ENCODE results near the gene PPP1R3G. TPM values are rescaled to one million over a fixed set of nuclear protein-coding genes. Genes with fewer than 3 reads are reported as not detected.

PPP1R3G gene
- total RNA-seq, 2 donors from 2014 or later: not detected

DNA sequence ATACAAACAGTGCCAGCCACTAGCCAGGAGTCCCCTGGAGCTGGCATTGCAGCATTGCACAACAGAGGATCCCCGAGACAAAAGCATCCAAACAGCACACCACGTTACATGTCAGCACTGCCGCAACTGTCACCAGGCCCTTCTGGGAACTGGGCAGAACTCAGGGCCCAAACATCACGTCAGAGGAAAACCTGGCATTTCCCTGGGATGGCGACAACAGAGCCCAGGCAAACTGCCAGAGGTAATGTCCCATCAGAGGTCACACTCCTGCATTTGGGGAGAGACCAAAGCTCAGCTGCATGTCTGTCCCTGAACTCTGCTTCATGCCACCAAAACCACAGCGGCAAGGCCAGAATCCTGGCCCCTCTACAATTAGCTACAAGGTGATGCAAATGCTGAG lies 36.3 kb downstream of the PPP1R3G start:
- 95 to 96% methylated on average over 6 of the region's 6 CpGs for WGBS, 2 experiments (ENCODE audit: insufficient coverage in 1 of 2, insufficient read length in 1 of 2)
- H3K4me3 Mint-ChIP-seq: no peak overlapping the region
- no peak overlapping the region for H3K27ac ChIP-seq (ENCODE audit: low read depth, low read length)
- no peak overlapping the region for H3K9ac ChIP-seq (ENCODE audit: extremely low read depth, low read length, poor library complexity, severe bottlenecking)
- no peaks in the 10 kb centered on the region for H3K36me3 ChIP-seq (ENCODE audit: control insufficient read depth, insufficient read depth, low read length)
- peaks cover 8% of the 10 kb centered on the region for H3K9me3 Mint-ChIP-seq
- no peaks in the 10 kb centered on the region for H3K27me3 ChIP-seq (ENCODE audit: control insufficient read depth, insufficient read depth, low read length, poor library complexity, severe bottlenecking)
- H3K4me3 ChIP-seq (ENCODE audit: low read length): no peak overlapping the region
- no peaks in the 10 kb centered on the region for H3K9me3 ChIP-seq (ENCODE audit: control insufficient read depth, low read length)
- H3K27me3 Mint-ChIP-seq (ENCODE audit: insufficient read depth): no peaks in the 10 kb centered on the region
- no peak for TF ChIP-seq CTCF (conservative IDR thresholded peaks at IDR 0.05)
- no peak for DNase-seq
- peaks cover 8% of the 10 kb centered on the region for H3K4me1 ChIP-seq (ENCODE audit: control insufficient read depth, insufficient read depth, low read length)
- H3K4me1 Mint-ChIP-seq: peaks cover 16% of the 10 kb centered on the region
- no peak overlapping the region for H3K27ac Mint-ChIP-seq
- H3K36me3 Mint-ChIP-seq (ENCODE audit: low read depth): peaks cover 3% of the 10 kb centered on the region

- no peak for TF ChIP-seq CTCF (conservative IDR thresholded peaks at IDR 0.05)
- Mint-ChIP-seq H3K27ac (no peak overlapping the region), H3K36me3 (ENCODE audit: low read depth) (peaks cover 3% of the 10 kb centered on the region), H3K27me3 (ENCODE audit: insufficient read depth) (no peaks in the 10 kb centered on the region), H3K4me1 (peaks cover 18% of the 10 kb centered on the region), H3K4me3 (no peak overlapping the region), H3K9me3 (peaks cover 8% of the 10 kb centered on the region)
- Histone ChIP-seq H3K27me3 (ENCODE audit: control insufficient read depth, insufficient read depth, low read length, poor library complexity, severe bottlenecking) (no peaks in the 10 kb centered on the region), H3K4me1 (ENCODE audit: control insufficient read depth, insufficient read depth, low read length) (peaks cover 8% of the 10 kb centered on the region), H3K27ac (ENCODE audit: low read depth, low read length) (no peak overlapping the region), H3K4me3 (ENCODE audit: low read length) (no peak overlapping the region), H3K9me3 (ENCODE audit: control insufficient read depth, low read length) (no peaks in the 10 kb centered on the region), H3K36me3 (ENCODE audit: control insufficient read depth, insufficient read depth, low read length) (no peaks in the 10 kb centered on the region), H3K9ac (ENCODE audit: extremely low read depth, low read length, poor library complexity, severe bottlenecking) (no peak overlapping the region)
- no peak for DNase-seq
- 94 to 96% methylated on average over 7 of the region's 7 CpGs for WGBS, 2 experiments (ENCODE audit: insufficient coverage in 1 of 2, insufficient read length in 1 of 2)
Observed at GRCh38 chr6:5121956-5122355, 36.8 kb downstream of the PPP1R3G start.

DNA sequence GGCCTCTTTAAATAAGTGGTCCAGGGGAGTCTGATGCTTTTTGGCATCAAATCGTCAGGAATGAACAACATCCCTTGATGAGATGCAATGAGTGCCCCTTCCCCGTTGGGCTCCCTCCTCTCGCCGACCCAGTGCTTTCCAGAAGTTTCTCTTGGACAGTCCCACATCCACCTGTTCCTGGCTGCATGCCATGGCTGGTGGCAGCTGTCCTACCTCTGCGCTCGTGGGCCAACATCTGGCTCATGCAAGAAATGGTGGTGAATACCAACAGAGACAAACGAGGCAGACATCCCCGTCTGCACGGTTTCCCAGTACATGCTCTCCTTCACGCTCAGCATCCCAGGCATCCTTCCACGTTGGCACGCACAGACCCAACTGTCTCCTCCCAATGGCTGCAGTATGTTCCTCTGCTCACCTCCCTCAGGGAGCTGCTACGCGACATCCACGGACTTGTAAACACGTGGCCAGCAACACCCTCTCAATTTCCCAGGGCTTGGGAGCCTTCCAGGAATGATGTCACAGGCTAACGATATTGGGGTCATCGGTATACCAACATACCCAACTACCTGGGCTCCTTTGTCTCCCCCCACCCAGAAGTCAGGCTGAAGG lies 37.5 kb downstream of the PPP1R3G start:
- H3K27ac ChIP-seq (ENCODE audit: low read depth, low read length): no peak overlapping the region
- no peak overlapping the region for H3K9ac ChIP-seq (ENCODE audit: extremely low read depth, low read length, poor library complexity, severe bottlenecking)
- Mint-ChIP-seq H3K9me3 (peaks cover 8% of the 10 kb centered on the region), H3K4me1 (peaks cover 18% of the 10 kb centered on the region), H3K36me3 (ENCODE audit: low read depth) (peaks cover 3% of the 10 kb centered on the region), H3K27me3 (ENCODE audit: insufficient read depth) (no peaks in the 10 kb centered on the region), H3K27ac (no peak overlapping the region), H3K4me3 (no peak overlapping the region)
- TF ChIP-seq CTCF (conservative IDR thresholded peaks at IDR 0.05): no peak
- no peak for DNase-seq
- 94 to 97% methylated on average over 16 to 18 of the region's 18 CpGs for WGBS, 2 experiments (ENCODE audit: insufficient coverage in 1 of 2, insufficient read length in 1 of 2)
- H3K27me3 ChIP-seq (ENCODE audit: control insufficient read depth, insufficient read depth, low read length, poor library complexity, severe bottlenecking): no peaks in the 10 kb centered on the region
- no peaks in the 10 kb centered on the region for H3K36me3 ChIP-seq (ENCODE audit: control insufficient read depth, insufficient read depth, low read length)
- H3K4me1 ChIP-seq (ENCODE audit: control insufficient read depth, insufficient read depth, low read length): peaks cover 8% of the 10 kb centered on the region
- H3K4me3 ChIP-seq (ENCODE audit: low read length): no peak overlapping the region
- H3K9me3 ChIP-seq (ENCODE audit: control insufficient read depth, low read length): no peaks in the 10 kb centered on the region
